HepG2 (cell line): ENCODE results near the gene MPG.

Experiments
- DR1 ChIP-seq: sonication (generic); formaldehyde crosslinking; IDR thresholded peaks from 2 replicates; pipeline ENCODE4 v1.8.0; 2021; ENCODE audit warnings: mild to moderate bottlenecking, missing genetic modification reagents, inconsistent platforms
- FIP1L1 ChIP-seq: fragments of 200-400 bp; formaldehyde crosslinking; IDR thresholded peaks from 2 replicates; pipeline ENCODE4 v1.6.1; 2018; ENCODE audit warnings: low read depth, mild to moderate bottlenecking, low read length, moderate library complexity, borderline replicate concordance; ENCODE audit not compliant: insufficient read depth
- FOSL1 ChIP-seq: sonication (generic); formaldehyde crosslinking; IDR thresholded peaks from 2 replicates; pipeline ENCODE4 v1.9.0; 2021; ENCODE audit warnings: missing genetic modification reagents, borderline replicate concordance
- GPN1 ChIP-seq: sonication (generic); formaldehyde crosslinking; IDR thresholded peaks from 2 replicates; pipeline ENCODE4 v1.5.1; 2020; ENCODE audit warnings: missing genetic modification reagents, borderline replicate concordance
- POLR2A ChIP-seq, 2 experiments: IDR thresholded peaks; 2 replicates each; pipeline ENCODE4 v1.6.1; 2011; ENCODE audit warnings: low read depth in 2 of 2, low read length in 2 of 2, mild to moderate bottlenecking in 1 of 2, moderate library complexity in 1 of 2; ENCODE audit not compliant: insufficient read depth in 1 of 2
- RARG ChIP-seq: sonication (generic); formaldehyde crosslinking; IDR thresholded peaks from 2 replicates; pipeline ENCODE4 v1.4.0; 2020; ENCODE audit warnings: low read depth, mild to moderate bottlenecking, missing genetic modification reagents
- ZFAT ChIP-seq: sonication (generic); formaldehyde crosslinking; conservative IDR thresholded peaks from 2 replicates; pipeline ENCODE4 v1.8.1; 2023; ENCODE audit warnings: missing genetic modification reagents, inconsistent platforms
- ZNF160 ChIP-seq: sonication (generic); formaldehyde crosslinking; IDR thresholded peaks from 2 replicates; pipeline ENCODE4 v1.8.0; 2022; ENCODE audit warnings: mild to moderate bottlenecking, inconsistent platforms, missing genetic modification reagents
- ZNF207 ChIP-seq: fragments of 450-650 bp; IDR thresholded peaks from 2 replicates; pipeline ENCODE4 v1.6.1; 2016; ENCODE audit warnings: antibody characterized with exemption, borderline replicate concordance
- ZNF253 ChIP-seq: sonication (generic); formaldehyde crosslinking; IDR thresholded peaks from 2 replicates; pipeline ENCODE4 v1.8.0; 2022; ENCODE audit warnings: mild to moderate bottlenecking, missing genetic modification reagents, borderline replicate concordance
- ZNF747 ChIP-seq: sonication (generic); formaldehyde crosslinking; IDR thresholded peaks from 2 replicates; pipeline ENCODE4 v1.8.1; 2023; ENCODE audit warnings: missing genetic modification reagents, mild to moderate bottlenecking, borderline replicate concordance
- TF ChIP-seq, protein P1 (sequence below): sonication (generic); formaldehyde crosslinking; IDR thresholded peaks from 2 replicates; pipeline ENCODE4 v1.5.1; 2020; ENCODE audit warnings: missing genetic modification reagents, mild to moderate bottlenecking, borderline replicate concordance

GRCh38 chr16:67884-68789, 9.9 kb upstream of the MPG start:
- TF ChIP-seq ZNF160 (CRISPR knock-in tag) = no peak
- TF ChIP-seq POLR2A (IDR thresholded peaks at IDR 0.05; ENCODE audit: insufficient read depth in 1 of 2, low read depth in 2 of 2, low read length in 2 of 2) = no peak
- TF ChIP-seq ZNF747 = no peak
- TF ChIP-seq ZNF207 = no peak
- TF ChIP-seq ZFAT (CRISPR knock-in tag) = no peak
- no peak for TF ChIP-seq FOSL1 (CRISPR knock-in tag)
- TF ChIP-seq, protein P1, sequence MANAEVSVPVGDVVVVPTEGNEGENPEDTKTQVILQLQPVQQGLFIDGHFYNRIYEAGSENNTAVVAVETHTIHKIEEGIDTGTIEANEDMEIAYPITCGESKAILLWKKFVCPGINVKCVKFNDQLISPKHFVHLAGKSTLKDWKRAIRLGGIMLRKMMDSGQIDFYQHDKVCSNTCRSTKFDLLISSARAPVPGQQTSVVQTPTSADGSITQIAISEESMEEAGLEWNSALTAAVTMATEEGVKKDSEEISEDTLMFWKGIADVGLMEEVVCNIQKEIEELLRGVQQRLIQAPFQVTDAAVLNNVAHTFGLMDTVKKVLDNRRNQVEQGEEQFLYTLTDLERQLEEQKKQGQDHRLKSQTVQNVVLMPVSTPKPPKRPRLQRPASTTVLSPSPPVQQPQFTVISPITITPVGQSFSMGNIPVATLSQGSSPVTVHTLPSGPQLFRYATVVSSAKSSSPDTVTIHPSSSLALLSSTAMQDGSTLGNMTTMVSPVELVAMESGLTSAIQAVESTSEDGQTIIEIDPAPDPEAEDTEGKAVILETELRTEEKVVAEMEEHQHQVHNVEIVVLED (CRISPR knock-in tag) = no peak
- TF ChIP-seq DR1 (CRISPR knock-in tag) = no peak
- no peak for TF ChIP-seq RARG (CRISPR knock-in tag)
- TF ChIP-seq FIP1L1 = no peak
- no peak for TF ChIP-seq ZNF253
- no peak for TF ChIP-seq GPN1
